ENCODE data around the gene RGS3.

The RGS3 gene

DNA sequence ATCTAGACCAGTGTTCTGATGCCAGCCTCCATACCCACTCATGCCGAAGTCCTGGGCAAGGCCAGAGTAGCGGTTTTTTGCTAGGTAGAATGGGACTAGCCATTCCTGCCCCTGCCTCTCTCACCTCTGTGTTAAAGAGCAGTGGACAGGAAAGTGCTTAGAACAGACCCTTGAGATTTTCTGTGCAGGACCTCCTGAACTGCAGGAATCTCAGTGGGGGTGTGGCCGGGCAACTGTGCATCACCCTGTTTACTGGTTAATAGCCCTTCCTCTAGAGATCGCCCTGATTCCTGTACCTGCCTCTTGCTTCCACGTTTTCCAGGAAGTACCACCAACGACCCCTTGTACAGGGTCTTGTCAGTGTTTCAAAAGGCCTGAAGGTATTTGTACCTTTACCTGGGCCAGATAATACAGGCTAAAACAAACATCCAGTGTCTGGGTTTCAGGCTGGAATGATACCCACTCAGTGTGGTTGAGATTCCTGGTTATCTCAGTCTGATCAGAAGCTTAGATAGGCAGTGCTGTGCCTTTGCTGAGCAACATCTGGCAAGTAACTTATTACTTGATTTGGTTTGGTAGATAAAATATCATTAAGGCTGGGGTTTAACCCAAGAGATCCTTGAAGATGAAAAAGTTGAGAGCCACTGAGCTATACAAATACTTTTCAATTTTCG, 65.9 kb downstream of the RGS3 start:
- DNase-seq (ENCODE audit: low read depth in 2 of 2), result no peak

DNA sequence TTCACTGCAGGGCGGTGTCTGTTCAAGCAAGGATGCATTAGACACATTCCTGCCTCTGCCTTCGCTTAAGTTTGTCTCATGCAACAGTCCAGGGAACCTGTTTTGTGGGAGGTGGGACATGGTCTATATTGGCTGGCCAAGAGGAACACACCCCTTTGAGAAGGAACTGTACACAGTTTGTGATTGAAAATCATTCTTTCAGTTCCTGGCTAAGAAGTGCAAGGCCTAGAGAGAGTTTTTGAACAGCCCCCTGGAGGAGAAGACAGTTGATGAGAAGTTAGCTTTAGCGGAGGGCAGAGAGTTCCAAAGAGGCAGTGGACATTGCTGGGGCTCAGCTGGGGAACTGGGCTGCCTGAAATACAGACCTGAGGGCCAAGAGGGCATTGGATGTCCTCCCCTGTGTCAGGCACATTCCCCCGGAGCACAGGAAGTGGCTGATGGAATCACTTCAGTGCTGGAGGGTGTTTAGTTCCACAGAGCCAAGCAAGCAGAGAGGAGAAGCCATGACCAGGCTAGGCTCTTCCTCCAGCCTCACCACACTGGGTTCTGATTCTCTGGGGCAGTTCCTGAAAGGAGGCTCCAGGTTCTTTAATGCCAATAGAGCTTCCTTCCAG, 66.6 kb downstream of the RGS3 start:
- no peak for DNase-seq (ENCODE audit: low read depth in 2 of 2)

DNA sequence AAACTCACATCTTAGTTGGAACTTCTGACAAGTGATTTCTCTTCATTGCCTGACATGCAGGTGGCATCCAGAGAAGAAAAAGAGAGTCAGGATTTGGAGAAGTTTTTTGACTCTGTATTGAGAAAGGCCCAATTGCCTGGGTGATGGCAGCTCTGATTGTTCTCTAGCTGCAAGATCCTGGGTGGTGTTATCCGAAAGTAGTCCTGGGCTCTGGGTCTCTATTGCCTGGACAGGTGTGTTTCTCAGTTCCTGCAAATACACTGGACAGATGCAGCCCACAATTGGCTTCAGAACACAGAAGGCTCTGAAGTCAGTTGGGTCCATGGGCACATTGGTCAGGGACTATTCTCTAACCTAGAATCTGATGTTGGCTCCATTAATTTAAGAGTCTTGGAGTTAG, 67.4 kb downstream of the RGS3 start:
- DNase-seq (ENCODE audit: low read depth in 2 of 2), result no peak

DNA sequence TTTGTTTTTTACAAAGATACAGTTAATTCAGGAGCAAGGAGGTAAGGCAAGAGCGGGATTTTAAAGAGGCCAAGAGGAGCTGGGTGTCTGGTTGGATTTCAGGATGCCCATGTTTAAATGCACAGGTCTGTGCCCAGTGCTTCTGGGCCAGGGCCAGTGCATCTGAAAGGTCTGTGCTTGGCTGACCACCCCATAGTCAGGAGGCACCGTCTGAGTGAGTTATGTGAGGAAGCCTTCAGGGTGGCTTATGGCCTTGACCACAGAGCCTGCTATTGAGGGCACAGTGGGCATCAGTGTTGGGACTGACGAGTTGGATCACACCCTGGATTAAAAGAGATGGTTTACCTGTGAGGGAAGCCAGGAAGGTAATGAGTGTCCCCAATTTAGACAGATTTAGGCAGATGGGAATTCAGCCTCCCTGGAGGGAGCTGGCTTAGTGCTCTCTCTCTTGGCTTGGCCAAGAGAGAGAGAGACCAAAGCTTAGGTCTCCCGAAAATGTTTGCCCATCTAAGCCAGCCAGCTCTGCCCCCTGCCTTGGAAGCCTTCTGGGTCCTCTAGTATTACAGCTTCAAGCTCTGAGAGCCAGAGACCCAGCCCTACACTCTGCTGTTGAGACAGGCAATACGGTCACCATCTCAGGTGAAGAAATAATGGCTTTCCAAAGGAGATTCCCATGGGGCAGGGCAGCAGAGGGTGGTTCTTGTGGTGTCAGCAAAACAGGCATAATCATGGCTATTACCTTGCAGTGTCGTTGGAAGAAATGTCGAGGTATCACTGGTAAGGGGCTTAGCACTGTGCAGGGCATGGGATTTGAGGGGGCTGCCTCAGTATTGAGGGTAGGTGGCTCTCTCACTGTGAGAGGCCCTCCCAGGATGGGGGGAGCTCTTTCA, 68.6 kb downstream of the RGS3 start:
- DNase-seq (ENCODE audit: low read depth in 2 of 2), result no peak

DNA sequence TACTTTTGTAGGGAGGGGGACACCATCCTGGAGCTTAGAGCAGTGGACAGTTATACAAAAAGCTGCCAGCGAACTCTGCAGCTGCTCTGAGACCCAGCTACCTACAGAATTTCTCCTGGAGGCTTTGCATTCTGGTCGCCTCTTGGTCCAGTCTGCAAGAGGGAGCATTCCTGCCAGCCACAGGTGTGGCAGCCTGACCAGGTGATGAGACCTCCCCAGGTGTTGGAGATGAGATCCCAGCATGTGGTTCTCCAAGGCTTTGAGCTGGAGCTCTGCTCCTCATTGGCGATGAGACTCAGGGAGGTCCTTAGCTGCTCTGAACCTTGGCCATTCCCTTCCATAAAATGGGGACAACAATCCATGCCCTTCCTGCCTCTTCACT, 69.3 kb downstream of the RGS3 start:
- DNase-seq (ENCODE audit: low read depth in 2 of 2), result no peak

DNA sequence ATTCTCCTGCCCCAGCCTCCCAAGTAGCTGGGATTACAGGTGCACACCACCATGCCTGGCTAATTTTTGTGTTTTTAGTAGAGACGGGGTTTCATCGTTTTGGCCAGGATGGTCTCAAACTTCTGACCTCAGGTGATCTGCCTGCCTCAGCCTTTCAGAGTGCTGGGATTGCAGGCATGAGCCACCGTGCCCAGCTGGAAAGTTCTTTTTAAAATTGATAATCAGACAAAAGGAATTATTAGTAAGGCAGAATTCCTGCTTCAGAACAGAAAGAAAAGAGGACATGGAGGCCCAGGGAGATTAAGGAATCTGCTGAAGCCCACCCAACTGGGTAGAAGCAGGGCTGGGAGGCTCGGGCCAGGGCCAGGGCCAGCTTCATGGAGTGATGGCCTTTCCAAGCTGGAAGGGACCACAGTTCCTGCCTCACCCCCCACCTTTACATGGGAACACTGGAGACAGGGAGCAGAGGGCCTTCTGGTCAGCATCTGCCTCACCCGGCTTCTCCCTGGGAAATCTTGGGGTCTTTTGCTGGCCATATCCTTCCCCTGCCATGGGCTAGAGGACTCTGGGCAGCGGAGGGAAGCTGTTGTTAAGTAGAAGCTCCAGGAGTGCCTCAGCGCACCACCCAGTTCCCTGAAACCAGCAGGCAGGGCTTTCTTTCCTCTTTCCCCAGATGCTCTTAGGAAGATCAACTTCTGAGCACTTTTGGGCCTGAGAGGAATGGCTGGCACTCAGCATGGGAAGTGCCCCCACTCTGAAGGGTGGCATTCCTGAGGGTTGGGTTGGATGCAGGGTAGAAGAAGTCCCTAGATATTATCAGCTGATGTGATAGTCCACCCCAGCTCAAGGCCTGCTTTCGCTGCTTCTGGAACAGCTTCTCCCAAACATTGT, 70.1 kb downstream of the RGS3 start:
- DNase-seq (ENCODE audit: low read depth in 2 of 2), result no peak

DNA sequence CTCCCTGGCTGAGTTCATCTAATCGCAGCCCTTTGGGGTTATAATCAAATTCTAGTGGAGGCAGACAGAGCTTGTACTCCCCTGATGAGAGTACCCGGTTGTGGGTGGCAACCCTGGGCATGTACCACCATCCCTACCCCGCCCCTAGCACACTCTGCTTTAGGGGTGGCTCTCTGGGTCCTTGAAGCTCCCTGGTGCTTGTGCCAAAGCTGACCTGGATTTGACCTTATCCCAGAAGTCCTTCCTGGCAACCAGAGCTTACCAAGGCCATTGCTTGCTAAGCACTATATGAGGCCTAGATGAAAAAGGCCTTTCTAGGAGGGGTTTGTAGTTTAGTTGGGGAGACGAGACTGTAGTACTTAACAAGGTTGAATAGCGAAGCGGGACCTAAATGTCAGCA, 72.2 kb downstream of the RGS3 start:
- DNase-seq (ENCODE audit: low read depth in 2 of 2), result no peak

DNA sequence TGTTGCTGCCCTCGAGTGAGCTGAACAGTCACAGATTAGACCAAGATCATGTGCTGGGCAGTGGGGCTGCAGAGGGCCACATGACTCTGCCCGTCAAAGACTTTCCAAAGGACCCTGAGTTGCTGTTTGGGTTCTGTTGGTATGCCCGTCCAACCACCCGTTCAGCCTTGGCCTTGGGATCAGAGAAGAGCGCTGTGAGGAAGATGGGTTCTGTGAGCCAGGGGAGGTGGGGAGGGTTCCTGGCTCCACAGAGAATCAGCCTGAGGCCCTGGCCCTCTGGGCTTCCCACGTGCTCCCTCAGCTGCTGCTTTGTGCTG, 72.6 kb downstream of the RGS3 start:
- no peak for DNase-seq (ENCODE audit: low read depth in 2 of 2)

DNA sequence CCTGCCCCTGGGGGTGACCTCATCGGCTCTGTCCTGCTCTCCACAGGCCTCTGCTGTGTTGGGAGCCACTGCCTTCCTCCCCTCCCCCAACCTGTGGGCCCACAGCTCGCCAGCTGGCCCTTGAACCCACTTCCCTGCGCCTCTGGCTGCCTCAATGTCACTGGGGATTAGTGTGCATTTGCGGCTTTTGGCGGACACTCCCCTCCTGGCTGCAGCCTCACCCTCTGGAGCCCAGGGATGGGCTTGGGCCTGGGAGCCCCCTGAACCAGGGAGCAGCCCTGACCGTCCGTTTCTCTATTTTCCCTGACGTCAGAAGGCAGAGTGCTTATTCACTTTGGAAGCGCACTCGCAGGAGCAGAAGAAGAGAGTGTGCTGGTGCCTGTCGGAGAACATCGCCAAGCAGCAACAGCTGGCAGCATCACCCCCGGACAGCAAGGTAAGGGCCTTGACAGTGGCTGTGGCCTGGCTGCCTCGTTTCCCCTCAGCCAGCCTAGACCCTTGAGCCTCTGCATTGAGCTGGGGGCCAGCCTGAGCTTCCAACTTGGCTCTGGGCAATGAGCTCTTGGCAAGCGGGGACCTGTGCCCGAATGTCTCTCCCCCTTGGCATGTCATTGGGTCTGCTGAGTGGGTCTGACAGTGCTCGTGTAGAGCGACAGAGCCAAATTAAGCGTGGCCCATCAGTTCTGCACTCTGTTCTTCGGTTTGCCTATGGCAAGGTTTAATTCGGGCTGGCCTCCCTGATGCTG, 73.1 kb downstream of the RGS3 start:
- DNase-seq (ENCODE audit: low read depth in 2 of 2), result no peak

DNA sequence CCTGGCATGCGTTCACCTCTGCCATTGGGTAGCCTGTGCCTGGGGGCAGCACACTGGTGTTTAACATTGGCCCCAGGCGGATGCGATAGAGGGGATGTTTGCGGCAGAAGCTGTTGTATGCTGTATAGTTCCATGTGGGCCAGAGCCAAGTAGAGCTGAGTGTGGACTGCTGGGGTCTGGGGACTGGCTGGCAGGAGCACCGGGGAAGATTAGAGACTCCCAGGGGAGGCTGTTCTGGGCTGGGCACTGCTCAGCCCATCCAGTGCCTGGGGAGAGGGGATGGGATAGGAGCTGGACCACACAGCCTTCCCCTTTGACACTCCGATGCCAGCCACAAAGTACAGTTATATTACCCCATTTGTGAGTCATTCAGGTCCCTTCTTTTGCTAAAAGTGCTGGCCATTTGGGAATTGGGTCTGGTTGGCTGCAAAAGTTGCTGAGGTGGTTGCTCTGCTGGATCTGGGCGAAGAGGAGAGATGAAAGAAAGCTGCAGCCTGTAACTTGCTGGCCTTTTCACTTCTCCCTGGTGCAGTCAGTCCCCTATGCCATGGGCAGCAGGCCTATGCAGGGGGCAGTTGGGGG, 73.8 kb downstream of the RGS3 start:
- DNase-seq (ENCODE audit: low read depth in 2 of 2), result no peak

DNA sequence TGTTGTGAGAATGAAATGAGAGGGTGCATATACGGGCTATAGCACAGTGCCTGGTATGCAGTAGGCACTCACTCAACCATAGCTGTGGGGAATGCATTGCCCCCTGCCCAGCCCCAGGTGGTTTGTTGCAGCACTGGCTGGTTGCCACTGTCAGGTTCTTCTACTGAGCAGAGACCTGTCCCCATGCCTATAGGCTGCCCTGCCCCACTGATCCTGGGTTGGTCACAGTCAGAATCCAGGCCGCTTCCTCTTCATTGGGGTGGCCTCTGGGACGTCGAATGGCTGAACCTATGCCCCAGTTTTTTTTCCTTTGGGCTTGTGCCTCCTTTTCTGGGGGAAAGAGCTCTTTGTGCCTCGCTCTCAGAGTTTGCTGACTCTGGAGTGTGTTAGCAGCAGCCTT, 74.6 kb downstream of the RGS3 start:
- DNase-seq (ENCODE audit: low read depth in 2 of 2), result no peak

DNA sequence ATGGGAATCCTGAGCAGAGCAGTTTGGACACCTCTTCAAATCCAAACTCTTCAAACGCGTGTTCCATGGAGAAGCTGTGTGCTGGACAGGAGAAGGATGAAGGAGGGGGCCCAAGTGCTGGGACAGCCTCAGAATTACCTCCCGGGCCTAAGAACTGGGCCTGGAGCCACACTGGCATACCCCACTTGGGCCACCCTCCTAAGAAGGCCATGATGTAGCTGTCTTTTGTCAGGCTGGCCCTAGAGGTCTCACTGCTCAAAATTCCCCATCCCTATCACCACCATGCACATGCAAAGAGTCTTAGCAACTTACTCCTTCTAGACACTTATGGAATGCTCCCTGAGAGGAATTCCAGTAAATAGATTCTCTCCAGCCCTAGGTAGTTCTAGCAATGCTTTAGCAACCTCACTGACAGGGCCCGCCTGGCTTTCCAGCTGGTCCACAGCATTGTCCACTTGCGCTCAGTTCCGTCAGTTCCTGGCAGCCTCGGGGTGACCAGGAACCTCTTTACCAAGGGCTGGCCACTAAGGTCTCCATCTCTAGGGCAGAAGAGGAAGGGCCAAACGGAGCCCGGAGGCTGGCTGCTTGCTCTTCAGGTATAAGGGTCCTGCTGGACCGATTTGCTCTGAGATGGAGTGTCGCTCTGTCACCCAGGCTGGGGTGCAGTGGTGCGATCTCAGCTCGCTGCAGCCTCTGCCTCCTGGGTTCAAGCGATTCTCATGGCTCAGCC, 75.3 kb downstream of the RGS3 start:
- no peak for DNase-seq (ENCODE audit: low read depth in 2 of 2)

DNA sequence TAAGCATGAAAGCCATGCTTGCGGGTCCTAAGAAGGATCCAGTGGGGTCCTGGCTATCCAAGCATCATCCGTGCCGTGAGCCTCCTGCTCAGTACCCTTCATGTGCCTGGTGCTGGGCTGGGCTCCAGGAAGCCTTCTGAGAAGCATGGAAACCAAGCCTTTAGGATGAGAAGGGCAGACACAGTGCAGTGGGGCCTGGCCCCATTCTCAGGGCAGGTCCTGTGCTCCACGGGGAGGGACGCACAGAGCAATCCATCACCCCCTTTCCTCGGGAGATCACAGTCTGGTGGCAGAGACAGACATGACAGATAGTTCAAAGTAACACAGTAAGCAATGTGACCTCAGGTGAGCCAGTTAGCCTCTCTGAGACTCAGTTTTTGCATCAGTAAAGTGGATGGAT, 76.9 kb downstream of the RGS3 start:
- DNase-seq (ENCODE audit: low read depth in 2 of 2), result no peak

DNA sequence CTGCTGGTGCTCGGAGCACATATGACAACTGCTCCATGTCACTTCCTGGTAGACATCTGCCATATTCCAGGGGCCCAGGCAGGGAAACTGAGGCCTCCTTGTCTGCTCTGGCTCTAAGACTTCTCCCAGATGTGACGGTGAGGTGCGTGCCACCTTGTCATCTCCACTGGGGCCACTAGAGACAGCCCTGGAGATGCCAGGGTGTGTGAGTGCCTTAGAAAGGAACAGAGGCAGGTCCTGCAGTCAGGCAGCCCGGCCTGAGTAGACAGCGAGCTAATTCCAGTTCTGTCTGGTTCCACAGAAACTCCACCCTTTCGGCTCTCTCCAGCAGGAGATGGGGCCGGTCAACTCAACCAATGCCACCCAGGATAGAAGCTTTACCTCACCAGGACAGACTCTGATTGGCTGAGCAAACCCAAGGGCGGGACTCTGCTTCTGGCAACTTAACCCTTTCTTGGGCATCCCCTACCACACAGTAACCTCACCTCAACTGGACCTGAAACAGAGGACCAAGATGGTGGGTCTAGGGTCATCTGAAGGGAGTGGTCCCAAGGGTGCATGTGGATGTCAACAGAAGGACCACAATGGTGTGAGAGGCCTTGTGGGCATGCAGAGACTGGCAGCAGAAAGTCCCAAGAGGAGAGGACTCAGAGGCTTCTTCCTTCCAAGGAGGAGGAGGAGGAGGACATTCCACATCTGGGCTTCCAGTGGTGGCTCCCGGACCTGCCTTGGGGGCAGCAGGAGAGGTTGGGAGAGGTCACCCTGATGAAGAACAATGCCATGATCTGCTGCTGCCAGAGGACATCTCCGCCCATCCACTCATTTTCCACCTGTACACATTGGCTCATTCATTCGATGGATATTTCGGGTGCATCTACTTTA, 77.7 kb downstream of the RGS3 start:
- DNase-seq (ENCODE audit: low read depth in 2 of 2), result no peak

DNA sequence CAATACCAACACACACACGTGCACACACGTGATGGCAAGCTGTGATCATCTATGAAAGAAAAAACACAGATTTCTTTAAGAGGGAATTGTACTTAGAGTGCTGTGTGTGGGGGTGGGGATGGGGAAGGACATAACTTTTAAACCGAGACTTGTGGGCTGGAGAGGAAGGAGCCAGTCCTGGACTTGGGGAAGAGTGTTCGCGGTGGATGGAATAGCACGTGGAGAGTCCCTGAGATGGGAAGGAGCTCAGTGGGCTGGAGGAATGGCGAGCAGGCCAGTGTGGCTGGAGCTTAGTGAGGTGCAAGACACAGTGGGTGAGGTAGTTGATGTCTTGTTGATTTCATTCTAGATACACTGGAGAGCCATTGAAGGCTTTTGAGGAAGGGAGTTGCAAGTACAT, 78.5 kb downstream of the RGS3 start:
- no peak for DNase-seq (ENCODE audit: low read depth in 2 of 2)

DNA sequence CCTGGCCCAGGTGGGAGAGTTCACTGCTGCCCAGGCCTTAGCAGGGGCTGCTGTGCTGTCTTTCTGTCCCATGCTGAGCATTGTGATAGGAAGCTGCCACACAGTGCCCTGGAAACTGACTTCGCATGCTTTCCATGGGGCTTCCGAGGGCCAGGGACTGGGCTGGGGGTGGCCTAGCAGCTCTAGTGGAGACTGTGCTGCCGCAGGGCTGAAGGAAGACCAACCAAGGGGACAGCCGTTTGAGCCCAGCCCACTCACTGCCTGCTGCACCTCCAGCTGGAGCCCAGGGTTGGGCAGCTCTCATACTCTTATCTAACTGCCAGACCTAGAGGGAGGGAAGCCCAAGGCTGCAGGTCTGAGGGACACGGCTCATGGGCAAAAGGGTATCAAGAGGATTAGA, 79.2 kb downstream of the RGS3 start:
- DNase-seq (ENCODE audit: low read depth in 2 of 2), result no peak

DNA sequence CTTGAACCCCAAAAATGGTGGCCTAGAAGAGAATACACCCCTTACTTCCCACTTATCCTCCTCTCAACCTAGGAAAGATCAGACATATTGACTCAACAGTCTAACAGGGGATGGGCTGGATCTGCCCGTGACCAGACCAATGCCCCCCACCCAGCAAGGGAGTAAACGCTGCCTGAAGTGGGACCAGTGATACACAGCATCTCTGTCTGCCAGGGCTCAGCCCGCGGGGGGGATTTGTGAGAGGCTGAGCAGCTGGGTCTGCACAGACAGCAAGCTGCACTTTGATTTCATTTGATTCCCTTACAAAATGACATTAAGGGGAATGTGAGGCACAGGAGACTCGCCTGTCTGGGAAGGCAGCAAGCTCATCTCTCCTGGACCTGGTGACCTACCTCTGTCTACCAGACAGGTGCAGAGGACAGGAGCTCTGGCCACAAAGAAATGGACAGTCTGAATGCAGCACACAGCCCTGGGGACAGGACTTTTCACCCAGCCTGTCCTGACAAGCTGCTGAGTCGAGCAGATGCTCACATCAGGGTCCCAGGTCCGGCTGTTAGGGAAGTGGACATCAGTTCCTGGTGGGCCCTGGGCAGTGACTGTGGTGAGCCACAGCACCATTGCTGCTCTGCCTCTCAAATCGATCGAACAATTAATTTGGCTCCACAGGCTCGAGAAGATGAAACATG, 79.9 kb downstream of the RGS3 start:
- DNase-seq (ENCODE audit: low read depth in 2 of 2), result no peak

DNA sequence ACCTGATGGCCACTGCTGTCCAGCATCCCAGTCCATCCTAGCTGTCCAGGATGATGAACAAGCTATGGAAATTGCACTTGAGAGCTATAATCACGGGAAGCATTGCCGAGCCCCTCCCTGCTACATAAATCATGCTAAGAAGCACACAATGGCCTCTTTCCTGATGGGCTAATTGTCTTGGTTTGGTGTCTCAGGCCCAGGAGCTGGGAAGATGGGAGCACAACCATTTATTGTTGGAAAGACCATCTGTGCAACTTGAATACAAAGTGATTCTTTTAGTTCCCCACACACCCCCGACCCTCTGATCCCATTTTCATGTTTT, 80.4 kb downstream of the RGS3 start:
- no peak for DNase-seq (ENCODE audit: low read depth in 2 of 2)

DNA sequence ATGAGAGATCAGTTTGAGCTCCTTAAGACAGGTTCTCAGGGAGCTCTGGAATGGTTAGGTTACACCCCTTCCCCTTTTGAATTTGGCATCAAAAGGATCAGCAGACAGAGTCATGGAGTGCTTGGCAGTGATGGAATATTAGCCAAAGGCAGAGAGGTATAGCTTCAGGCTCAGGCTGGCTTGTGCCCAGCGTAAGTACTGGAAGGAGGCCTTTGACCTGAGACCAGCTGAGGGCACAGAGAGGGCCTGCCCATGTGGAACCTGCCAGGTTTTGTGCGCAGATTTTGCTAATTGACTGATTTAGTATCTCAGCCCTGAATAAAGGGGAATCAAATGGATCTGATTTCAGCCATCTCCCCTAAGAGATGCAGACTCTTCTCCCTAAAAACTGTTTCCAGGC, 81.5 kb downstream of the RGS3 start:
- DNase-seq (ENCODE audit: low read depth in 2 of 2), result no peak

Data from stimulated activated CD8-positive, alpha-beta memory T cell treated with anti-CD3 and anti-CD28 coated beads, Interleukin-7, amount 100 ng/mL, for 4 hours (primary cell).